Muscle layer of duodenum (tissue), 2 donors: ENCODE measurements around the gene PDZD8.
"Not testable (repeated sequence)": the region's sequence is repeated elsewhere in the genome, so short reads cannot be mapped to it uniquely, and the experiment has no call there.

Source experiments
- H3K27ac ChIP-seq: one replicate; pipeline ENCODE4 v1.7.0; 2013; ENCODE audit warnings: mild to moderate bottlenecking, low read length
- H3K27me3 ChIP-seq: one replicate; pipeline ENCODE4 v1.7.0; 2013; ENCODE audit warnings: low read depth, mild to moderate bottlenecking, control low read depth, low read length
- H3K36me3 ChIP-seq, 2 donors: one replicate each; pipeline ENCODE4 v1.7.0; 2013; ENCODE audit warnings: low read length in 2 of 2, control low read depth in 1 of 2, mild to moderate bottlenecking in 1 of 2; ENCODE audit not compliant: insufficient read depth in 2 of 2, control insufficient read depth in 1 of 2
- H3K4me1 ChIP-seq, 2 donors: one replicate each; pipeline ENCODE4 v1.7.0; 2013; ENCODE audit warnings: low read length in 2 of 2, mild to moderate bottlenecking in 2 of 2, control low read depth in 1 of 2, moderate library complexity in 1 of 2; ENCODE audit not compliant: insufficient read depth in 2 of 2, control insufficient read depth in 1 of 2
- H3K4me3 ChIP-seq, 2 donors: one replicate each; pipeline ENCODE4 v1.7.0; 2013; ENCODE audit warnings: low read length in 2 of 2, low read depth in 1 of 2, mild to moderate bottlenecking in 1 of 2
- H3K9me3 ChIP-seq, 2 donors: one replicate each; pipeline ENCODE4 v1.7.0; 2013; ENCODE audit warnings: low read length in 2 of 2, control low read depth in 1 of 2, mild to moderate bottlenecking in 1 of 2; ENCODE audit not compliant: control insufficient read depth in 1 of 2
- donor health status: healthy.

The PDZD8 gene

GRCh38 chr10:117230107-117230506 is 145.1 kb downstream of the PDZD8 start:
- H3K27me3 ChIP-seq, H3K27ac ChIP-seq, H3K4me1 ChIP-seq, H3K4me3 ChIP-seq, H3K36me3 ChIP-seq, H3K9me3 ChIP-seq: not testable (repeated sequence)

DNA sequence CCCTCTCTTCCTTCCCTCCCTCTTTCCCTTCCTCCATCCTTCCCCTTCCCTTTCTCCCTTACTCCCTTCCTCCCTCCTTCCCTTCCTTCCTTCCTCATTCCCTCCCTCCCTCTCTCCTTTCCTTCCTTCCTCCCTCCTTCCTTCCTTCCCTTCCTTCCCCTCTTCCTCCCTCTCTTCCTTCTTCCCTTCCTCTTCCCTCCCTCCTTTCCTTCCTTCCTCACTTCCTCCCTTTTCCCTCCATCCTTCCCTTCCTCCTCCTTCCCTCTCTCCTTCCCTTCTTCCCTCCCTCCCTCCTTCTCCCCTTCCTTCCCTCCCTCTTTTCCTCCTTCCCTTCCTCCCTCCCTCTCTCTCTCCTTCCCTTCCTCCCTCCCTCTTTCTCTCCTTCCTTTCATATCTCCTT is 147.0 kb downstream of the PDZD8 start:
- peaks cover 5% of the 10 kb centered on the region for H3K27me3 ChIP-seq
- no peak overlapping the region for H3K27ac ChIP-seq
- H3K4me1 ChIP-seq = no peaks in the 10 kb centered on the region
- H3K9me3 ChIP-seq = no peaks in the 10 kb centered on the region
- H3K4me3 ChIP-seq = no peak overlapping the region
- no peaks in the 10 kb centered on the region for H3K36me3 ChIP-seq
